Thoracic aorta (tissue), 2 donors: Measurements from ENCODE around the gene LTC4S. TPM values are rescaled to one million over a fixed set of nuclear protein-coding genes. Genes with fewer than 3 reads are reported as not detected.

Experiments
- ATAC-seq: fragments of 150-250 bp; one replicate; pipeline ENCODE4 v1.8.0; 2017; ENCODE audit warnings: low read depth; ENCODE audit not compliant: insufficient number of reproducible peaks, low FRiP score
- DNase-seq: peaks from one replicate; pipeline ENCODE4 v3.0.0-alpha.2; 2020; ENCODE audit warnings: low spot score
- H3K27ac ChIP-seq, 2 donors: fragments of 200-600 bp; sonication (generic); 1 replicate in 1 of 2; 2 replicates in 1 of 2; pipeline ENCODE4 v1.5.1; 2016; ENCODE audit warnings: mild to moderate bottlenecking in 2 of 2, moderate library complexity in 2 of 2
- H3K27me3 ChIP-seq: fragments of 200-600 bp; sonication (generic); replicated peaks from 2 replicates; pipeline ENCODE4 v1.6.0; 2016; ENCODE audit warnings: mild to moderate bottlenecking; ENCODE audit not compliant: insufficient read depth
- H3K36me3 ChIP-seq: fragments of 200-600 bp; sonication (generic); one replicate; pipeline ENCODE4 v1.5.1; 2016
- H3K4me1 ChIP-seq, 2 donors: fragments of 200-600 bp; sonication (generic); 1 replicate in 1 of 2; 2 replicates in 1 of 2; pipeline versions ENCODE4 v1.5.1 to v1.6.0; 2016; ENCODE audit warnings: low read depth in 2 of 2, mild to moderate bottlenecking in 1 of 2; ENCODE audit not compliant: control insufficient read depth in 1 of 2
- H3K4me3 ChIP-seq: fragments of 200-600 bp; sonication (generic); 2 replicates; pipeline ENCODE4 v1.5.1; 2016; ENCODE audit warnings: mild to moderate bottlenecking
- H3K9me3 ChIP-seq: fragments of 200-600 bp; sonication (generic); 2 replicates; pipeline ENCODE4 v1.5.1; 2016
- total RNA-seq, 2 donors: library from RNA; depleted of rRNA; stranded (reverse); fragments of >200 nt; gene quantifications; one replicate each; pipeline versions ENCODE4 v1.1.0 to v1.2.3, GENCODE V29; 2016
- TF ChIP-seq, protein P1 (sequence below): fragments of 200-600 bp; sonication (generic); IDR thresholded peaks from one replicate; pipeline ENCODE4 v1.5.1; 2019; ENCODE audit warnings: antibody characterized with exemption

The LTC4S gene
- total RNA-seq, 2 donors from 2014 or later = 4.9 to 6.6 TPM

DNA sequence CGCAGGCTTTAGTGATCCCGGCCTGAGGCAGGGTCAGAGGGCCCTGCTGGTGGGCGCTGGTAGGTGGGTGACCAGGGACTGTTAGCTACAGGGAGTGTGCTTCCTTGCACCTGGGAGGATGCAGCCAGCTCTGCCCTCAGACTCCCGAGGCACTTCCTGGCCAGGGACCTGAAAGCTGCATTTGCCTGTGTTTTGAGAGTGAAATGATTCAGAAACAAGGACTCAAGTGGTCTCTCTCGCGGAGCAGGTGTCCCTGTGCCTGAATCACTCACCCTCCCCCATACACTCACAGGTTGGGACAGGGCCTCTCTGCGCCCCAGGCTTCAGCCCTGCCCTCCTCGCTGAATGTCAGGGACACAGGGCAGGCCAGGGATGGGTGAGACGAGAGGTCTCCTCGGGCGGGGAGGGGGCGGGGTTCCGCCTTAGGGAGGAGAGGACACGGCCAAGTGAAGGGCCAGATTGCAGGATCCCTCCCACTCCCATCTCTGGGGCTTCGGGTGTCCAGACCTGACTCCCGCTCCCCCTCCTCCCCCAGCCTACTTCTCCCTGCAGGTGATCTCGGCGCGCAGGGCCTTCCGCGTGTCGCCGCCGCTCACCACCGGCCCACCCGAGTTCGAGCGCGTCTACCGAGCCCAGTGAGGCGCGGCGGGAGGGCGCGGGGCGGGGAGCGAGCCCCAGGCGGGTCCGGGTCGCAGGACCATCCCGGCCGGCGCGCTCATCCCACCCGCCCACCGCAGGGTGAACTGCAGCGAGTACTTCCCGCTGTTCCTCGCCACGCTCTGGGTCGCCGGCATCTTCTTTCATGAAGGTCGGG lies 1.5 kb downstream of the LTC4S start:
- Histone ChIP-seq H3K9me3 (no peaks in the 10 kb centered on the region), H3K27me3 (no peaks in the 10 kb centered on the region), H3K4me1 (peaks cover 27 to 40% of the 10 kb centered on the region in 2 donors), H3K27ac (peak overlapping the region; percentile 73 to 86), H3K4me3 (peak overlapping the region; percentile 88), H3K36me3 (peaks cover 28% of the 10 kb centered on the region)
- DNase-seq (no peak), ATAC-seq (no peak)
- TF ChIP-seq, protein P1, sequence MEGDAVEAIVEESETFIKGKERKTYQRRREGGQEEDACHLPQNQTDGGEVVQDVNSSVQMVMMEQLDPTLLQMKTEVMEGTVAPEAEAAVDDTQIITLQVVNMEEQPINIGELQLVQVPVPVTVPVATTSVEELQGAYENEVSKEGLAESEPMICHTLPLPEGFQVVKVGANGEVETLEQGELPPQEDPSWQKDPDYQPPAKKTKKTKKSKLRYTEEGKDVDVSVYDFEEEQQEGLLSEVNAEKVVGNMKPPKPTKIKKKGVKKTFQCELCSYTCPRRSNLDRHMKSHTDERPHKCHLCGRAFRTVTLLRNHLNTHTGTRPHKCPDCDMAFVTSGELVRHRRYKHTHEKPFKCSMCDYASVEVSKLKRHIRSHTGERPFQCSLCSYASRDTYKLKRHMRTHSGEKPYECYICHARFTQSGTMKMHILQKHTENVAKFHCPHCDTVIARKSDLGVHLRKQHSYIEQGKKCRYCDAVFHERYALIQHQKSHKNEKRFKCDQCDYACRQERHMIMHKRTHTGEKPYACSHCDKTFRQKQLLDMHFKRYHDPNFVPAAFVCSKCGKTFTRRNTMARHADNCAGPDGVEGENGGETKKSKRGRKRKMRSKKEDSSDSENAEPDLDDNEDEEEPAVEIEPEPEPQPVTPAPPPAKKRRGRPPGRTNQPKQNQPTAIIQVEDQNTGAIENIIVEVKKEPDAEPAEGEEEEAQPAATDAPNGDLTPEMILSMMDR = no peak

DNA sequence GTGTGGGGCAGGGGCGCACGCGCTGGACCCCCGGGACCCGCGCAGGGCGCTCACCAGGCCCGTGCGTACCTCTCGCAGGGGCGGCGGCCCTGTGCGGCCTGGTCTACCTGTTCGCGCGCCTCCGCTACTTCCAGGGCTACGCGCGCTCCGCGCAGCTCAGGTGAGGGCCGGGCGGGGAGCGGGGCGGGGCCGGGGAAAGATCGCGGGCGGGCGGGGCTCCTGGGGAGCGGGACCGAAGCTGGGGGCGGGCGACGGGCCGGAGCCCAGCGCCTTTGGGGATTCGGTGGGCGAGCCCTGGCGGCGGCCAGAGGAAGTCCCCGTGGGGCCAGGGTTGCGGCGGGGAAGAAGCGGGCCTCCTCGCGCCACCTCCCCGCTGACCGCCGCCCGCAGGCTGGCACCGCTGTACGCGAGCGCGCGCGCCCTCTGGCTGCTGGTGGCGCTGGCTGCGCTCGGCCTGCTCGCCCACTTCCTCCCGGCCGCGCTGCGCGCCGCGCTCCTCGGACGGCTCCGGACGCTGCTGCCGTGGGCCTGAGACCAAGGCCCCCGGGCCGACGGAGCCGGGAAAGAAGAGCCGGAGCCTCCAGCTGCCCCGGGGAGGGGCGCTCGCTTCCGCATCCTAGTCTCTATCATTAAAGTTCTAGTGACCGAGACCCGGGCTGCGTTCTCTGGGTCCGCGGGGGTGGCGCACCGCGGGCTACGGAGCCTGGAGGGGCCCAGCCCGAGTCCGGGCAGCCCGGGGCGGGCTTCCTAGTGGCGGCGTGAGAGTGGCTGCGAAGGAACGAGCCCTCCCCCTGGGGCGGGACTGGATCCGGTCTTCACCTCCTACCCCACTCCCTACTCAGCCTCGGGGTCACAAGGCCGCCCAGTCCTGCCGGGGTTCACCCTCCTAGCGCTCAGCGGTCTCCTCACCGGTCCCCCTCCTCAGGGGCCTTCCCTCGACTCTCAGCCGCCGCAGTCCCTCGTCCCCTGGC lies 2.4 kb downstream of the LTC4S start:
- peak overlapping the region; percentile 73 to 86 for H3K27ac ChIP-seq
- ATAC-seq (peak; percentile 74), DNase-seq (no peak)
- TF ChIP-seq, protein P1 = peak; percentile 79
- peaks cover 32% of the 10 kb centered on the region for H3K36me3 ChIP-seq
- H3K9me3 ChIP-seq = no peaks in the 10 kb centered on the region
- peaks cover 27 to 40% of the 10 kb centered on the region in 2 donors for H3K4me1 ChIP-seq
- no peaks in the 10 kb centered on the region for H3K27me3 ChIP-seq
- H3K4me3 ChIP-seq = peak overlapping the region; percentile 88

DNA sequence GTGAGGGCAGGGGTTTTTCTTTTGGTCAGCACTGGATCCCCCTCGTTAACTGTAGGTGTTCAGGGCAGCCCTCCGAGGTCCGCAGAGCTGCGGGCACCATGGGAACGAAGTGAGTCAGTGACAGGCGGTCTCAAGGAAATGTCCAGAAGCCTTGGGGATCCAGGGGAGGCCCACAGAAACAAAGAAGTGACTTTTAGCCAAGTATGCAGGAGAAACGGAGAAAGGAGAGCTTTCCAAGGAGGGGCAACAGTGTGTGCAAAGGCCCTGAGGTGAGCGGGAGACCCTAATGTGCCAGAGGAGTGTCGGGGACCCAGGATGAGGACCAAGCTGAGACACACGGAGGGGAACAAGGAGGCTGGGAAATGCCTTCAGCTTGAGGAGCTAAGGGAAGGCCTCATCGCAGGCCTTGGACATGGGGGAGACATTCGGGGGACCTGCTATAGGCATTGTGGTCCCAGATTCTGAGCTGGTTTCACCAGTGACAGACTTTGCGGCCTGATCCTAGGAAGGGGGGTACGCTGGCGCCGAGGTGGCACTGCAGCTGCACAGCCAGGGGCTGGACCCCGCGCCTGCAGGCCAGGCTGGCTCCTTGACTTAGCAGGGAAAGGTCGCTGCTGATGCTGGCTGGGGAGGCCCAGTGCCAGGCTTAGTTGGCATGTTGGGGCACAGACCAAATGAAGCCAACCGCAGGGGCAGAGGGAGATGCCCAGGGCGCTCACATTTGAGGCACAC lies 3.3 kb downstream of the LTC4S start:
- Histone ChIP-seq H3K4me3 (peak overlapping the region; percentile 88), H3K9me3 (no peaks in the 10 kb centered on the region), H3K4me1 (peaks cover 27 to 44% of the 10 kb centered on the region in 2 donors), H3K27ac (peak overlapping the region; percentile 73 to 86), H3K27me3 (no peaks in the 10 kb centered on the region), H3K36me3 (peaks cover 32% of the 10 kb centered on the region)
- ATAC-seq = no peak
- DNase-seq = no peak
- TF ChIP-seq, protein P1 = no peak

DNA sequence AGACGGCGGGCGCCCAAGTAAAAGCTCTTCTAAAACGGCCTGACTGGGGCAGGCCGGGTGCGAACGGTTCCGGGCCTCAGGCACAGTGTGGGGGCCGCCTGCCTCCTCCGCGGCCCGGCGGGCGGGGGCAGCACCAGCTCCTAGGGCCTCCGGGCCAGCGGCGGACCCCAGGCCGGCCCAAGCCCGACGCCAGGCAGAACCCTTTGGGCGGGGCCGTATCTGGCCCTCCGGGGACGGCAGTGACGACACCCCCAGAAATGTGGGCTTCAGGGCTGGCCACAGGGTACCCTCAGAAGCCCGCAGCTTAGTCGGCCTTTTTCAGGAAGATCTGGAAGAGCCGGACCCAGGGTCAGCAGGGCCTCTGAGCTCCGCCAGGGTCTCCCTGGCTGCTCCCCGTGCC lies 4.0 kb downstream of the LTC4S start:
- TF ChIP-seq, protein P1 = no peak
- Histone ChIP-seq H3K27ac (no peak overlapping the region), H3K4me3 (no peak overlapping the region), H3K9me3 (no peaks in the 10 kb centered on the region), H3K36me3 (peaks cover 32% of the 10 kb centered on the region), H3K27me3 (no peaks in the 10 kb centered on the region), H3K4me1 (peaks cover 27 to 39% of the 10 kb centered on the region in 2 donors)
- DNase-seq (no peak), ATAC-seq (no peak)
